ENCODE data around the gene NCAPD3. TPM values are rescaled to one million over a fixed set of nuclear protein-coding genes. Genes with fewer than 3 reads are reported as not detected.

NCAPD3 gene
- total RNA-seq, 2 experiments from 2014 or later = 25.7 to 29.6 TPM

- ChIA-PET CTCF (interaction anchor here (0.7 to 1.3 kb wide), 15 partner anchors 12 to 1519 kb away, joined by 3 to 11 read pairs (median 5); partner anchors contain the start of genes ACAD8, GLB1L3, NCAPD3 and THYN1), POLR2A (interaction anchor here (0.7 to 2.2 kb wide), 3 partner anchors 17 to 68 kb away, joined by 3 to 17 read pairs (median 5); partner anchors contain the start of genes GLB1L3, NCAPD3 and VPS26B)
- TF ChIP-seq CTCF (IDR thresholded peaks at IDR 0.05) = peak; percentile 93
- no peak overlapping the region for H3K4me3 ChIP-seq (ENCODE audit: low read length)
- H3K9me3 ChIP-seq (ENCODE audit: control insufficient read depth in 1 of 2, insufficient read depth in 1 of 2, low read length in 2 of 2) = no peaks in the 10 kb centered on the region
- DNase-seq (peak; percentile 42 to 75 (median 56)), ATAC-seq (ENCODE audit: poor library complexity) (peak; percentile 61)
- intact Hi-C loops (cut with DNase I, micrococcal nuclease) = loop anchor here (2.0 to 5.0 kb wide), 4 partner anchors 35 to 70 kb away; partner anchors contain the start of gene GLB1L3 (in 2 of the 2)
- H3K27ac Mint-ChIP-seq = no peak overlapping the region
- peaks cover 58% of the 10 kb centered on the region for H3K36me3 ChIP-seq (ENCODE audit: insufficient read depth, low read length)
- no peaks in the 10 kb centered on the region for H3K4me1 Mint-ChIP-seq (ENCODE audit: low read depth)
- no peaks in the 10 kb centered on the region for H3K27me3 ChIP-seq (ENCODE audit: control insufficient read depth in 1 of 2, insufficient read depth in 2 of 2, low read length in 2 of 2)
- no peaks in the 10 kb centered on the region for H3K4me1 ChIP-seq (ENCODE audit: insufficient read depth, low read length)
- peaks cover 87% of the 10 kb centered on the region for H3K36me3 Mint-ChIP-seq (ENCODE audit: low read depth)
- no peak overlapping the region for H3K4me3 Mint-ChIP-seq
- H3K9me3 Mint-ChIP-seq = no peaks in the 10 kb centered on the region
- no peak overlapping the region for H3K27ac ChIP-seq (ENCODE audit: low read depth in 1 of 2, low read length in 2 of 2)
- H3K27me3 Mint-ChIP-seq = no peaks in the 10 kb centered on the region
These were observed 16.1 kb downstream of the NCAPD3 start for GRCh38 chr11:134207538-134208239.

GRCh38 chr11:134206185-134206584 lies 17.6 kb downstream of the NCAPD3 start:
- no peak for DNase-seq
- CTCF ChIA-PET = no interaction called here
- no peak for TF ChIP-seq CTCF (IDR thresholded peaks at IDR 0.05)
- POLR2A ChIA-PET = no interaction called here
- Mint-ChIP-seq H3K27ac (no peak overlapping the region), H3K27me3 (no peaks in the 10 kb centered on the region), H3K4me1 (ENCODE audit: low read depth) (no peaks in the 10 kb centered on the region), H3K9me3 (no peaks in the 10 kb centered on the region), H3K4me3 (no peak overlapping the region), H3K36me3 (ENCODE audit: low read depth) (peaks cover 91% of the 10 kb centered on the region)
- Histone ChIP-seq H3K9me3 (ENCODE audit: control insufficient read depth in 1 of 2, insufficient read depth in 1 of 2, low read length in 2 of 2) (no peaks in the 10 kb centered on the region), H3K27ac (ENCODE audit: low read depth in 1 of 2, low read length in 2 of 2) (no peak overlapping the region), H3K36me3 (ENCODE audit: insufficient read depth, low read length) (peaks cover 73% of the 10 kb centered on the region), H3K27me3 (ENCODE audit: control insufficient read depth in 1 of 2, insufficient read depth in 2 of 2, low read length in 2 of 2) (no peaks in the 10 kb centered on the region), H3K4me1 (ENCODE audit: insufficient read depth, low read length) (no peaks in the 10 kb centered on the region), H3K4me3 (ENCODE audit: low read length) (no peak overlapping the region)
- intact Hi-C loops (cut with DNase I, micrococcal nuclease) = loop anchor here (2.0 to 5.0 kb wide), 4 partner anchors 37 to 71 kb away; partner anchors contain the start of gene GLB1L3 (in 2 of the 2)
- no peak for ATAC-seq (ENCODE audit: poor library complexity)

- Histone ChIP-seq H3K4me1 (ENCODE audit: insufficient read depth, low read length) (no peaks in the 10 kb centered on the region), H3K4me3 (ENCODE audit: low read length) (no peak overlapping the region), H3K9me3 (ENCODE audit: control insufficient read depth in 1 of 2, insufficient read depth in 1 of 2, low read length in 2 of 2) (no peaks in the 10 kb centered on the region), H3K36me3 (ENCODE audit: insufficient read depth, low read length) (peaks cover 73% of the 10 kb centered on the region), H3K27me3 (ENCODE audit: control insufficient read depth in 1 of 2, insufficient read depth in 2 of 2, low read length in 2 of 2) (no peaks in the 10 kb centered on the region), H3K27ac (ENCODE audit: low read depth in 1 of 2, low read length in 2 of 2) (no peak overlapping the region)
- Mint-ChIP-seq H3K9me3 (no peaks in the 10 kb centered on the region), H3K36me3 (ENCODE audit: low read depth) (peaks cover 93% of the 10 kb centered on the region), H3K27ac (no peak overlapping the region), H3K4me3 (no peak overlapping the region), H3K4me1 (ENCODE audit: low read depth) (no peaks in the 10 kb centered on the region), H3K27me3 (no peaks in the 10 kb centered on the region)
- intact Hi-C loops (cut with DNase I, micrococcal nuclease) = loop anchor here (2.0 to 5.0 kb wide), 4 partner anchors 37 to 72 kb away; partner anchors contain the start of gene GLB1L3 (in 2 of the 2)
- POLR2A ChIA-PET = no interaction called here
- no peak for TF ChIP-seq CTCF (IDR thresholded peaks at IDR 0.05)
- DNase-seq = no peak
- CTCF ChIA-PET = no interaction called here
- no peak for ATAC-seq (ENCODE audit: poor library complexity)
These were observed 18.0 kb downstream of the NCAPD3 start for GRCh38 chr11:134205729-134206128.
